ENCODE measurements around the gene ACACB. TPM values are rescaled to one million over a fixed set of nuclear protein-coding genes. Genes with fewer than 3 reads are reported as not detected.

Gene ACACB
- total RNA-seq, 1 donor from 2014 or later: 1.7 TPM

GRCh38 chr12:109270494-109270893, 154.1 kb downstream of the ACACB start:
- H3K4me1 Mint-ChIP-seq (ENCODE audit: unreplicated experiment): no peaks in the 10 kb centered on the region
- no peak overlapping the region for H3K4me3 Mint-ChIP-seq (ENCODE audit: unreplicated experiment)
- H3K27me3 Mint-ChIP-seq (ENCODE audit: unreplicated experiment): no peaks in the 10 kb centered on the region
- H3K36me3 Mint-ChIP-seq (ENCODE audit: low read depth, unreplicated experiment): no peaks in the 10 kb centered on the region
- no peak for DNase-seq (ENCODE audit: low spot score)
- no peaks in the 10 kb centered on the region for H3K9me3 Mint-ChIP-seq (ENCODE audit: unreplicated experiment)
- H3K27ac Mint-ChIP-seq (ENCODE audit: unreplicated experiment): no peak overlapping the region
- TF ChIP-seq CTCF (IDR thresholded peaks at IDR 0.05; ENCODE audit: unreplicated experiment): no peak

DNA sequence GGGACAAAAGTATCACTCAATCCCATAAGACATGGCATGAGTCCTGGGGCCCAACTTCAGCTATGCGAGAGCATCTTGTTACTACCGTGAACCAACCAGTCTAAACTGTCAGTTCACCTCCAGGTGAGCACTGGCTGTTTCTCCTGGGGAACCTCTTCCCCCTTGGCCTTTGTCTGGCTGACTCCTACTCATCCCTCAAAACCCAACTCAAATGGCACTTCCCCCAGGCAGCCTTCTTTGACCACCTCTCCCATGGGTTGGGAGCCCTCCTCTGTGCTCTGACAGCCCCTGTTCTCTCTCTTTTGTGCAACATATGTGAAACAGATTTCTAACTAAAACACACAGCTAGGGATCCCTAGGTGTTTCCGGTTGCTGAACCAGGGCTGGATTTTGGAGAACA, 155.0 kb downstream of the ACACB start:
- H3K27ac Mint-ChIP-seq (ENCODE audit: unreplicated experiment): no peak overlapping the region
- H3K4me1 Mint-ChIP-seq (ENCODE audit: unreplicated experiment): no peaks in the 10 kb centered on the region
- no peak overlapping the region for H3K4me3 Mint-ChIP-seq (ENCODE audit: unreplicated experiment)
- no peaks in the 10 kb centered on the region for H3K9me3 Mint-ChIP-seq (ENCODE audit: unreplicated experiment)
- no peak for DNase-seq (ENCODE audit: low spot score)
- TF ChIP-seq CTCF (IDR thresholded peaks at IDR 0.05; ENCODE audit: unreplicated experiment): no peak
- no peaks in the 10 kb centered on the region for H3K27me3 Mint-ChIP-seq (ENCODE audit: unreplicated experiment)
- no peaks in the 10 kb centered on the region for H3K36me3 Mint-ChIP-seq (ENCODE audit: low read depth, unreplicated experiment)

- Mint-ChIP-seq H3K27me3 (ENCODE audit: unreplicated experiment) (no peaks in the 10 kb centered on the region), H3K27ac (ENCODE audit: unreplicated experiment) (no peak overlapping the region), H3K4me1 (ENCODE audit: unreplicated experiment) (no peaks in the 10 kb centered on the region), H3K4me3 (ENCODE audit: unreplicated experiment) (no peak overlapping the region), H3K9me3 (ENCODE audit: unreplicated experiment) (no peaks in the 10 kb centered on the region), H3K36me3 (ENCODE audit: low read depth, unreplicated experiment) (no peaks in the 10 kb centered on the region)
- DNase-seq (ENCODE audit: low spot score): no peak
- no peak for TF ChIP-seq CTCF (IDR thresholded peaks at IDR 0.05; ENCODE audit: unreplicated experiment)
Measured at GRCh38 chr12:109273354-109273753, 157.0 kb downstream of the ACACB start.

GRCh38 chr12:109274381-109274780, 158.0 kb downstream of the ACACB start:
- Mint-ChIP-seq H3K27ac (ENCODE audit: unreplicated experiment) (no peak overlapping the region), H3K36me3 (ENCODE audit: low read depth, unreplicated experiment) (no peaks in the 10 kb centered on the region), H3K4me1 (ENCODE audit: unreplicated experiment) (no peaks in the 10 kb centered on the region), H3K4me3 (ENCODE audit: unreplicated experiment) (no peak overlapping the region), H3K9me3 (ENCODE audit: unreplicated experiment) (no peaks in the 10 kb centered on the region), H3K27me3 (ENCODE audit: unreplicated experiment) (no peaks in the 10 kb centered on the region)
- DNase-seq (ENCODE audit: low spot score): no peak
- no peak for TF ChIP-seq CTCF (IDR thresholded peaks at IDR 0.05; ENCODE audit: unreplicated experiment)

- Mint-ChIP-seq H3K9me3 (ENCODE audit: unreplicated experiment) (no peaks in the 10 kb centered on the region), H3K27me3 (ENCODE audit: unreplicated experiment) (no peaks in the 10 kb centered on the region), H3K36me3 (ENCODE audit: low read depth, unreplicated experiment) (no peaks in the 10 kb centered on the region), H3K4me3 (ENCODE audit: unreplicated experiment) (no peak overlapping the region), H3K4me1 (ENCODE audit: unreplicated experiment) (no peaks in the 10 kb centered on the region), H3K27ac (ENCODE audit: unreplicated experiment) (no peak overlapping the region)
- no peak for TF ChIP-seq CTCF (IDR thresholded peaks at IDR 0.05; ENCODE audit: unreplicated experiment)
- DNase-seq (ENCODE audit: low spot score): no peak
Measured at GRCh38 chr12:109275173-109275572, 158.8 kb downstream of the ACACB start.
